Measurements from ENCODE around the gene ELK4.

ELK4 gene

GRCh38 chr1:205565799-205566198, 66.0 kb downstream of the ELK4 start:
- Histone ChIP-seq H3K4me2 (ENCODE audit: low read depth, low read length, poor library complexity, severe bottlenecking) (no peak overlapping the region), H3K9ac (ENCODE audit: low read depth, low read length, poor library complexity, severe bottlenecking) (no peak overlapping the region), H2AFZ (ENCODE audit: low read length) (no peak overlapping the region), H3K4me1 (ENCODE audit: insufficient read depth, low read length, poor library complexity, severe bottlenecking) (no peaks in the 10 kb centered on the region), H3K36me3 (ENCODE audit: insufficient read depth, low read length) (no peaks in the 10 kb centered on the region), H3K9me3 (ENCODE audit: insufficient read depth, low read depth, low read length) (0 out of 2 replicates have a peak, but pooled peaks cover 3% of the 10 kb centered on the region), H3K4me3 (ENCODE audit: low read length, poor library complexity, severe bottlenecking) (no peak overlapping the region), H4K20me1 (ENCODE audit: insufficient read depth, low read length, poor library complexity, severe bottlenecking) (no peaks in the 10 kb centered on the region), H3K79me2 (ENCODE audit: insufficient read depth, low read length) (no peaks in the 10 kb centered on the region), H3K9me2 (replicated peaks; ENCODE audit: low read depth, low read length) (no peaks in the 10 kb centered on the region), H3K27me3 (ENCODE audit: insufficient read depth, low read length, poor library complexity, severe bottlenecking) (no peaks in the 10 kb centered on the region), H3F3A (ENCODE audit: low read depth) (no peaks in the 10 kb centered on the region)
- TF ChIP-seq CTCF (conservative IDR thresholded peaks at IDR 0.05; ENCODE audit: low read length), result no peak
- TF ChIP-seq EZH2phosphoT487 (IDR thresholded peaks at IDR 0.05; ENCODE audit: borderline replicate concordance), result no peak

- Histone ChIP-seq H3K36me3 (ENCODE audit: insufficient read depth, low read length) (no peaks in the 10 kb centered on the region), H3K9ac (ENCODE audit: low read depth, low read length, poor library complexity, severe bottlenecking) (no peak overlapping the region), H3K4me2 (ENCODE audit: low read depth, low read length, poor library complexity, severe bottlenecking) (no peak overlapping the region), H3F3A (ENCODE audit: low read depth) (no peaks in the 10 kb centered on the region), H3K79me2 (ENCODE audit: insufficient read depth, low read length) (no peaks in the 10 kb centered on the region), H3K4me3 (ENCODE audit: low read length, poor library complexity, severe bottlenecking) (no peak overlapping the region), H2AFZ (ENCODE audit: low read length) (no peak overlapping the region), H4K20me1 (ENCODE audit: insufficient read depth, low read length, poor library complexity, severe bottlenecking) (no peaks in the 10 kb centered on the region), H3K27me3 (ENCODE audit: insufficient read depth, low read length, poor library complexity, severe bottlenecking) (no peaks in the 10 kb centered on the region), H3K9me3 (ENCODE audit: insufficient read depth, low read depth, low read length) (0 out of 2 replicates have a peak, but pooled peaks cover 3% of the 10 kb centered on the region), H3K4me1 (ENCODE audit: insufficient read depth, low read length, poor library complexity, severe bottlenecking) (no peaks in the 10 kb centered on the region), H3K9me2 (replicated peaks; ENCODE audit: low read depth, low read length) (no peaks in the 10 kb centered on the region)
- no peak for TF ChIP-seq CTCF (conservative IDR thresholded peaks at IDR 0.05; ENCODE audit: low read length)
- TF ChIP-seq EZH2phosphoT487 (IDR thresholded peaks at IDR 0.05; ENCODE audit: borderline replicate concordance), result no peak
Observed at GRCh38 chr1:205563927-205564441, 67.8 kb downstream of the ELK4 start.

- TF ChIP-seq CTCF (conservative IDR thresholded peaks at IDR 0.05; ENCODE audit: low read length) (no peak), EZH2phosphoT487 (IDR thresholded peaks at IDR 0.05; ENCODE audit: borderline replicate concordance) (no peak)
- no peaks in the 10 kb centered on the region for H3K27me3 ChIP-seq (ENCODE audit: insufficient read depth, low read length, poor library complexity, severe bottlenecking)
Observed at GRCh38 chr1:205561501-205562203, 70.2 kb downstream of the ELK4 start.

More at GRCh38 chr1:205561501-205562203, 70.2 kb downstream of the ELK4 start:
- Histone ChIP-seq H3K36me3 (ENCODE audit: insufficient read depth, low read length) (no peaks in the 10 kb centered on the region), H2AFZ (ENCODE audit: low read length) (no peak overlapping the region), H3K79me2 (ENCODE audit: insufficient read depth, low read length) (no peaks in the 10 kb centered on the region), H3K4me3 (ENCODE audit: low read length, poor library complexity, severe bottlenecking) (no peak overlapping the region), H3K9ac (ENCODE audit: low read depth, low read length, poor library complexity, severe bottlenecking) (no peak overlapping the region), H3K9me3 (ENCODE audit: insufficient read depth, low read depth, low read length) (0 out of 2 replicates have a peak, but pooled peaks cover 3% of the 10 kb centered on the region), H3K4me2 (ENCODE audit: low read depth, low read length, poor library complexity, severe bottlenecking) (no peak overlapping the region), H3F3A (ENCODE audit: low read depth) (no peaks in the 10 kb centered on the region), H4K20me1 (ENCODE audit: insufficient read depth, low read length, poor library complexity, severe bottlenecking) (no peaks in the 10 kb centered on the region), H3K4me1 (ENCODE audit: insufficient read depth, low read length, poor library complexity, severe bottlenecking) (no peaks in the 10 kb centered on the region), H3K9me2 (replicated peaks; ENCODE audit: low read depth, low read length) (no peaks in the 10 kb centered on the region)
